Measurements from ENCODE around the gene PTPRH. TPM values are rescaled to one million over a fixed set of nuclear protein-coding genes. Genes with fewer than 3 reads are reported as not detected.
"Not testable (repeated sequence)": the region's sequence is repeated elsewhere in the genome, so short reads cannot be mapped to it uniquely, and the experiment has no call there.

Gene PTPRH
- total RNA-seq, 1 donor from 2014 or later, result 0.39 TPM

- no peak for DNase-seq
Observed at GRCh38 chr19:55158423-55158822, 50.9 kb downstream of the PTPRH start.

- no peak for DNase-seq
Observed at GRCh38 chr19:55157064-55157908, 52.0 kb downstream of the PTPRH start, which contains the start of gene TNNI3. TSS of gene TNNI3 (minus strand) at chr19:55157732. CDS start at chr19:55157589, 143 bp downstream.

DNA sequence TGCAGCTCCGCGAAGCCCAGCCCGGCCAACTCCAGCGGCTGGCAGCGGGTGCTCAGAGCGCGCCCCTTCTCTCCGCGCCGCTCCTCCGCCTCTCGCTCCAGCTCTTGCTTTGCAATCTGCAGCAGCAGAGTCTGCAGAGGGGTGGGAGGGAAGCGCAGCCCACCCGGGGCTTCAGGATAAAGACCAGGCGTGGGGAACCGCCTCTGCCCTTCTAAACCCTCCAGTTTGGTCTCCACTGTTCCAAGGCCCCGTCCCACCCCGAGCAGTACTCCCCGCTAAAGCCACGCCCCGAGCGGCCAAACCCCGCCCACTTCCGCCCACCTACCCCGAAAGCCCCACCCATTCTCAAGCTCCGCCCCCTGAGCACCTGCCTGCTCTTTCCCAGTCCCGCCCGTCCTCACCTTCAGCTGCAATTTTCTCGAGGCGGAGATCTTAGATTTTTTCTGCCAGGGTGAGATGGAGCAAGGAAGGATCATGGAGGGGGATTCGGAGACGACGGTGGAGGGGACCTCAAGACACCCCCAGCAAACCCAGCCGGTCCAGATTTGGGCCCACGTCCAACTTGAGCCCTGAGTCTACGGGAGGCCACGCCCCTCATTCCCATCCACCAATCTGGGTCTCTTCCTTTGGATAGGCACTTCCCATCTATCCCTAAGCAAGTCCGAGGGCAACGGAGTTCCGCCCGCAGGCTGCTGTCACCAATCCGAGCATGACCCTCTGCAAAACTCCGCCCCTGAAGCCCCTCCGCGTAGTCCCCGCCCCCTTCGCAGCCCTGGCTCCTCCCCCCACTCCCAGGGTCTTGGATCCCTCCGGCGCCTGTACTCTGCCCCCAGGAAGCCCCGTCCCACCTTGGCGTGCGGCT lies 52.9 kb downstream of the PTPRH start:
- DNase-seq, result no peak

GRCh38 chr19:55155784-55156183 lies 53.5 kb downstream of the PTPRH start:
- not testable (repeated sequence) for DNase-seq

DNA sequence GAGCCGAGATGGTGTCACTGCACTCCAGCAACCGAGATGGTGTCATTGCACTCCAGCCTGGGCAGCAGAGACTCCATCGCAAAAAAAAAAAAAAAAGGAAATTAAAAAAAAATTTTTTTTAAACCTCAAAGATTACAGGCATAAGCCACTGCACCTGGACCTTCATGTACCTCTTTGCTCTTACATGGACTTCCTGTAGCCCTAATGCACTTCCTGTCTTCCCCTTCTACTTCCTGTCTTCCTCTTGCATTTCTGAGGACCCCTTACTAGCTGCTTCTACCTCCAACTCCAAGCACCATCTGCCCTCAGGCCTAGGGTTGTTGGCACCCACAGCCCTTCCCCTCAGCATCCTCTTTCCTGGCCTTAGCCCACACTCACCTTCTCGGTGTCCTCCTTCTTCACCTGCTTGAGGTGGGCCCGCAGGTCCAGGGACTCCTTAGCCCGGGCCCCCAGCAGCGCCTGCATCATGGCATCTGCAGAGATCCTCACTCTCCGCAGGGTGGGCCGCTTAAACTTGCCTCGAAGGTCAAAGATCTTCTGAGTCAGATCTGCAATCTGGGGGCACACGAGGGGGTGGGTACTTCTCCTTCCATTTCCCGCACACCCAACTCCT lies 55.5 kb downstream of the PTPRH start:
- no peak for DNase-seq

- DNase-seq, result no peak
Observed at GRCh38 chr19:55152017-55152416, 57.3 kb downstream of the PTPRH start.

GRCh38 chr19:55149078-55150003 lies 60.0 kb downstream of the PTPRH start, which contains the start of gene TNNT1:
TSS of gene TNNT1 (minus strand) at chr19:55149206. CDS start at chr19:55147157, 2,049 bp downstream.
- no peak for DNase-seq

DNA sequence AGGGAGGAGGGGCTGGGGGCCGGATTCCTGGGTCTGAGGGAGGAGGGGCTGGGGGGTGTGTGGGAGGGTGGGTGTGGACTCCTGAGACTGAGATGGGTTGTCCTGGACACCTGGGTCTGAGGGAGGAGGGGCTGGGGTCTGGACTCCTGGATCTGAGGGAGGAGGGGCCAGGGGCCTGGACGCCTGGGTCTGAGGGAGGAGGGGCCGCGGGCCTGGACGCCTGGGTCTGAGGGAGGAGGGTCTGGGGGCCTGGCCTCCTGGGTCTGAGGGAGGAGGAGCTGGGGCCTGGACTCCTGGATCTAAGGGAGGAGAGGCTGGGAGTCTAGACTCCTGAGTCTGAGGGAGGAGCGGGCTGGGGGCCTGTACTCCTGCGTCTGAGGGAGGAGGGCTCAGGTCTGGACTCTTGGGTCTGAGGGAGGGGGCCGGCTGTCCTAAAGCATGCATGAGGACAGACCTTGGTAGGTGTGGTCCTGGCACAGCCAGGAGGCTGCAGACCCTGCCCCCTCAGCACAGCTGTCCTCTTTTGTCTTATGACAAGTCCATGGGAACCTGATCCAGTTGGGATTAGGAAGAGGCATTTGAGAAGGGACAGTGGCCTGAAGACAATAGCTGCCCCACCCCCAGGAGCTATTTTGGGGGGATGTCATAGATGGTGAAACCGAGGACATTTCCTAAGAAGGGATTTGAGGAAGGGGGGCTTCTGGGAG lies 61.6 kb downstream of the PTPRH start:
- DNase-seq, result no peak

- no peak for DNase-seq
Observed at GRCh38 chr19:55146705-55147273, 62.5 kb downstream of the PTPRH start.

DNA sequence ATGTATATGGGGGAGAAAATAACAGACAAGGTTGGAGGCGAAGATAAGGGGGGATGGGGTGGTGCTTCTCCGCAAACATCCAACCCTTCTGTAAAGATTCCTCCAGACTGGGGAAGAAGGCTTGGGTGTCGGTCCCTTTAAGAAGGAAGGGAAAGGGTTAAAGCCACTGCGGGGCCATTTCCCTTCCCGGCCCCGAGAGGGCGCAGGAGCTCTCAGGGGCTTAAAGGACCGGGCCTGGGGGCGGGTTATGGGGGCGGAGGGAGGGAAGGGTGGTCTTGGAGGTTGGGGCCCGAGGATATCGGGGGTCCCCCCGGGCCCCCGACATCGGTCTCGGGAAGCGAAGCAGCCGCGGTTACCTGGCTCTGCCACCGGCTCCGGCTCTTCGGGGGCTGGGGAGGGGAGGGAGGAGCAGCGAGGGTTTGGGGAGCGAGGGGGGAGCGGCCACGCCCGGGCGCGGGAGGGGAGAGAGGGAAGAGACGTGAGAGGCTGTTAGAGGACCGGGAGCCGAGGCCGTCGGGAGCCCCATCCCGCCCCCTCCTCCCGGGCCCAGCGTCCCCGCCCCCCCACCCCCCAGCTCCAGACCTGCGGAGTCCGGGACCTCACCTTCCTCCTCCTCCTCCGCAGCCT lies 63.1 kb downstream of the PTPRH start:
- DNase-seq, result no peak

DNA sequence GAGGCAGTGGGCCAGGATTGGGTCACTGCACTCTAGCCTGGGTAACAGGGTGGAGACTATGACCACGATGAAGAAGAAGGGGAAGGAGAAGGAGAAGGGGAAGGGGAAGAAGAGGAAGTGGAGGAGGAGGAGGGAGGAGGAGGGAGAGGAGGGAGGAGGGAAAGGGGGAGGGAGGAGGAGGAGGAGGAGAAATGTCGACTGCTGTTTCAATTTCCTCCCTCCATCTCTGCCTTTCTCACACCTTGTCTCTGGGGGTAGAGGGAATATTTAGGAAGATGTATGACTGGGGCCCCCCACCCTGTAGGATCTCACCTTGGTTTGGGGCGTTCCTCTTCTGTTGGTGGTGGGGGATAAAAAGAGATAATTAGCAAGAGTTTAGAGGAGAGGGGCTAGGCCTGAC lies 64.1 kb downstream of the PTPRH start:
- DNase-seq, result no peak

DNA sequence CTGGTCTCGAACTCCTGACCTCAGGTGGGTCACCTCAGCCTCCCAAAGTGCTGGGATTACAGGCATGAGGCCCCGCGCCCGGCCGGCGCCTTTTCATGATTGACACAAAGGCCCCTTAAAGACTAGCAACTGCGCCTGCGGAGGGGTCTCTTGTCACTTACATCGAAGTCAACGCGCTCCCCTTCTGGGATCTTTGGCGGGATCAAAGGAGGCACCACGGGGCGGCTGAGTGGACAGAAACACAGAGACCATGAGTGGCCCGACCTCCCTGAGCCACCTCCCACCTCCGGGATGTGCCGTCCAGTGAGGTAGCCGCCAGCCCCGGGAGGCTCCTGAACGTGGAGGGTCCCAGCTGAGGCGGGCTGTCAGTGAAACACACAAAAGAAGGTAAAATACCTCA lies 67.6 kb downstream of the PTPRH start:
- DNase-seq, result no peak

DNA sequence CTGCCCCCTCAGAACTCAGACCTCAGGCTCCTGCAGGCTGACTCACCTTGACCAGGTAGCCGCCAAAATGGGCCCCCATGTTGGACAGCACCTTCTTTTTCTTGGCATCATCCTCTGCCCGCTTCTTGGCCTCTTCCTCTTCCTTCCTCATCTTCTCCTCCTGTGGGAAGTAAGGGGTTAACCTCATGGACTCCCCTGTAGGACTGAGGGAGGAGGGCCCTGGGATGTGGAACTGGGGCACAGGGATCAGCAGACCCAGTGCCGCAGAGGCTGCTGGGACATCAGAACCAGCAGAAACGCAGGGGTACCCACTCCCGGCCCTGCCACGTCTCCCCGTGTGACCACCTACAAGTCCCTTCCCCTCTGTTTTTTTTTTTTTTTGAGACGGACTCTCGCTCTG lies 71.4 kb downstream of the PTPRH start:
- DNase-seq, result no peak

DNA sequence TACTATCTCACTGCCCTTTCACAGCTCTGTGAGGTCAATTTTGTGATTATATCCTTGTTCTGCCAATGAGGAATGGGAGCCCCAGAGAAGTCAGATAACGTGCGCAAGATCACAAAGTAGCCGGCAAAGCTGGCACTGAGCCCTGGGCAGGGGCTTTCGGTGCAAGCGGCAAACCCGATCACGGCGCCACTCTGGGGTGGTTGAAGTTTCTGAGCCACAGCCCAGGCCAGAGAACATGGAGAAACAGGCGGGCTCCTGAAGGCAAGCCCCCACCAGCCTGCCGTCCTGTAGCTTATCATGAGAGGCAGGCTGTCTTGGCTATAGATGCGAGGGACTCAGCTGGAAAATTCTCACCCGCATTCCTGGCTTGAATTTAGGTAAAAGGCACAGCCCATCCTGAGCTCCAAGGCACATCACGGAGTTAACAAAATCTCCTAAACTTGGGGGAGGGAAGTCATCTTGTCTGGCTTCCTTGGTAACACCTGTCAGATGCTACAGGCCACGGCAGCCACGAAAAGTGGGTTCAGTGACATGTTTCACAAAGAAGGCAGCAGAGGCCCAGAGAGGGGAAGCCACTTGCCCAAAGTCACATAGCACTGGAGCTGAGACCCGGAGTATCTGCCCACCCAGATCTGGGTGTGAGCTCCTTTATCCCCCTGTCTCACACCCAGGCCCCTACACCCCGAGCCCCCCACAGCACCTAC lies 72.8 kb downstream of the PTPRH start:
- DNase-seq, result no peak

- no peak for DNase-seq
Observed at GRCh38 chr19:55134736-55135135, 74.6 kb downstream of the PTPRH start.

GRCh38 chr19:55133639-55134444 lies 75.5 kb downstream of the PTPRH start:
- DNase-seq, result no peak

DNA sequence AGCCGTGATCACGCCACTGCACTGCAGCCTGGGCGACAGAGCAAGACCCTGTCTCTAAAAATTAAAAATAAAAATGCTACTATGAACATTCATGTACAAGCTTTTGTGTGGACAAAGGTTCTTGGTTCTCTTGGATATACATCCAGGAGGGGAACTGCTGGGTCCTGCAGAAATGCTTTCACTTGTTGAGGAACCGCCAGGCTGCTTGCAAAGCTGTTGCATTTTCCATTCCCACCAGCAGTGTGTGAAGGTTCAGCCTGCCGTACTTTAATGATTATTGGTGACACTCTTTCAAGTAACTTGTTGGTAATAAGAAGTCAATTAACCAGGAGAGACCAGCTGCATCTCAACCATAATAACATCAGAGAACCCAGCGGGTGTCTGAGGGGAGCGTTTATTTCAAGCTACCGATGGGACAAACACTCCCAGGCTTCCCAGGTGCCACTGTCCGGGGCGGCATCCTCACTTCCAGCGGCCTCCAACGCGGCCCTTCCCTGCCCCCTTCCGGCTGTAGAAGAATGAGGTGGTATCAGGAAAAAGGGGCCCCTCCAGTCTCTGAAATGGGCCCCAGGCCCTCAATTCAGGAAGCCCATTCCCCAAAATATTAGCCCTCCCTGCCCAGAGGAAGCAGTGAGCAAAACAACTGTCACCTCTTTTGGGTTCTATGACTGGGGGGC lies 76.7 kb downstream of the PTPRH start:
- DNase-seq, result no peak

DNA sequence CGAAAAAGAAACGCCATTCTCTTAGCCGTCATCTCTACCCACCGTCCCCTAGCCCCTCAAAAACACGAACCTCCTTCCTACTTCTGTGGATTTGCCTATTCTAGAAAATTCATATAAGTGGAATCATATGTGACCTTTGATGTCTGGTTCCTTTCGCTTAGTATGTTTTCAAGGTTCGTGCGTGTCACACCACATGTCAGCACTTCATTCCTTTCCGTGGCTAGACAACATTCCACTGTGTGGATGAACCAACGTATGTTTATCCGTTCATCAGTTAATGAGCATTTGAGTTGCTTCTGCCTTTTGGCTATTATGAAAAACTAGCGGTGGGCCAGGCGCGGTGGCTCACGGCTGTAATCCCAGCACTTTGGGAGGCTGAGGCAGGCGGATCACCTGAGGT lies 77.9 kb downstream of the PTPRH start:
- DNase-seq, result no peak
